KMS-11 (cell line): Measurements from ENCODE around the gene F2R.
"Not testable (repeated sequence)": the region's sequence is repeated elsewhere in the genome, so short reads cannot be mapped to it uniquely, and the experiment has no call there.

Experiments used
- H2AFZ ChIP-seq: fragments of 200-600 bp; sonication (generic); 2 replicates; pipeline ENCODE4 v1.6.1; 2016; ENCODE audit warnings: antibody characterized with exemption, mixed run types, low read depth
- H3K27ac ChIP-seq: fragments of 200-600 bp; sonication (generic); 2 replicates; pipeline ENCODE4 v1.6.1; 2016; ENCODE audit warnings: mild to moderate bottlenecking, mixed run types
- H3K27me3 ChIP-seq: fragments of 200-600 bp; sonication (generic); 2 replicates; pipeline ENCODE4 v1.6.1; 2017; ENCODE audit warnings: mild to moderate bottlenecking, low read depth, mixed run types, moderate library complexity; ENCODE audit not compliant: insufficient read depth
- H3K36me3 ChIP-seq: fragments of 200-600 bp; sonication (generic); 2 replicates; pipeline ENCODE4 v1.6.1; 2017; ENCODE audit warnings: mild to moderate bottlenecking, mixed run types; ENCODE audit not compliant: insufficient read depth
- H3K4me1 ChIP-seq: fragments of 200-600 bp; sonication (generic); 2 replicates; pipeline ENCODE4 v1.6.1; 2016; ENCODE audit warnings: mild to moderate bottlenecking, low read depth, mixed run types; ENCODE audit not compliant: poor library complexity, severe bottlenecking
- H3K4me2 ChIP-seq: fragments of 200-600 bp; sonication (generic); 2 replicates; pipeline ENCODE4 v1.7.0; 2016; ENCODE audit warnings: mild to moderate bottlenecking, mixed run types
- H3K4me3 ChIP-seq: fragments of 200-600 bp; sonication (generic); IDR thresholded peaks from 2 replicates; pipeline ENCODE4 v1.6.1; 2017; ENCODE audit warnings: low read depth, low read length, mixed read lengths; ENCODE audit not compliant: insufficient read depth
- H3K79me2 ChIP-seq: fragments of 200-600 bp; sonication (generic); 2 replicates; pipeline ENCODE4 v1.6.1; 2016; ENCODE audit warnings: low read depth, mixed run types; ENCODE audit not compliant: insufficient read depth
- H3K9ac ChIP-seq: fragments of 200-600 bp; sonication (generic); 2 replicates; pipeline ENCODE4 v1.6.1; 2016; ENCODE audit warnings: mild to moderate bottlenecking, mixed run types
- H4K20me1 ChIP-seq: fragments of 200-600 bp; sonication (generic); 2 replicates; pipeline ENCODE4 v1.6.1; 2016; ENCODE audit warnings: mild to moderate bottlenecking, mixed run types; ENCODE audit not compliant: insufficient read depth
- TF ChIP-seq, protein P1 (sequence below): fragments of 200-600 bp; sonication (generic); conservative IDR thresholded peaks from 2 replicates; pipeline ENCODE4 v1.6.1; 2017; ENCODE audit warnings: low read depth, mild to moderate bottlenecking, antibody characterized with exemption, low read length, moderate library complexity, mixed read lengths

Gene F2R

DNA sequence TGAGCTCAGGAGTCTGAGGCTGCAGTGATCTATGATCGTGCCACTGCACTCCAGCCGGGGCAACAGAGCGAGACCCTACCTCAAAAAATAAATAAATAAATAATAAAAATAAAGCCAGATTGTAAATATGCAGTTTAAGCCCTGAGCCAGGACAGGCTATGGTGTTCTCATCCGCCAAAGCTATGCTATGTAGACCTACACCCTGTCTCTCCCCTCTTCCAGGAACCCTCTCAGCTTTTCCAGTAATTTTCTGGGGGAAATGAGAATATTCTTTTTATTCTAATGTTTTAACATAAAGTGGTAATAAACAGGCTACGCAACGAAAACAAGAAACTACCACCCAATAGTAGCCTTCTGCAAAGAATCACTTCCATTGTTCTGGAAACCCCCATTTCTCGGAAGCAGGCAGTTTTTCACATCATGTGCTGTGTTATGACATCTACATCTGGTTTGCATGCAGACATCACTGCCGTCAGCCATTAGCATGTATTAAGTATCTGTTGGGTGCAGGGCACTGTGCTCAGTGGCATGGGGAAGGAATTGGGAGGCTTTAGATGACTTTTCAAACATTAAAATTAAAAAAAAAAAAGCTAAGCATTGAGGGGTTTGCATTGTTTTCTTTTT lies 38.0 kb upstream of the F2R start:
- TF ChIP-seq, protein P1, sequence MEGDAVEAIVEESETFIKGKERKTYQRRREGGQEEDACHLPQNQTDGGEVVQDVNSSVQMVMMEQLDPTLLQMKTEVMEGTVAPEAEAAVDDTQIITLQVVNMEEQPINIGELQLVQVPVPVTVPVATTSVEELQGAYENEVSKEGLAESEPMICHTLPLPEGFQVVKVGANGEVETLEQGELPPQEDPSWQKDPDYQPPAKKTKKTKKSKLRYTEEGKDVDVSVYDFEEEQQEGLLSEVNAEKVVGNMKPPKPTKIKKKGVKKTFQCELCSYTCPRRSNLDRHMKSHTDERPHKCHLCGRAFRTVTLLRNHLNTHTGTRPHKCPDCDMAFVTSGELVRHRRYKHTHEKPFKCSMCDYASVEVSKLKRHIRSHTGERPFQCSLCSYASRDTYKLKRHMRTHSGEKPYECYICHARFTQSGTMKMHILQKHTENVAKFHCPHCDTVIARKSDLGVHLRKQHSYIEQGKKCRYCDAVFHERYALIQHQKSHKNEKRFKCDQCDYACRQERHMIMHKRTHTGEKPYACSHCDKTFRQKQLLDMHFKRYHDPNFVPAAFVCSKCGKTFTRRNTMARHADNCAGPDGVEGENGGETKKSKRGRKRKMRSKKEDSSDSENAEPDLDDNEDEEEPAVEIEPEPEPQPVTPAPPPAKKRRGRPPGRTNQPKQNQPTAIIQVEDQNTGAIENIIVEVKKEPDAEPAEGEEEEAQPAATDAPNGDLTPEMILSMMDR = no peak
- H3K79me2 ChIP-seq = no peaks in the 10 kb centered on the region
- no peak overlapping the region for H2AFZ ChIP-seq
- no peaks in the 10 kb centered on the region for H4K20me1 ChIP-seq
- H3K9ac ChIP-seq = no peak overlapping the region
- no peak overlapping the region for H3K4me3 ChIP-seq
- no peak overlapping the region for H3K4me2 ChIP-seq
- H3K27ac ChIP-seq = no peak overlapping the region
- H3K27me3 ChIP-seq = no peaks in the 10 kb centered on the region
- peaks cover 13% of the 10 kb centered on the region for H3K4me1 ChIP-seq
- peaks cover 8% of the 10 kb centered on the region; the same call in 1 of the 2 replicates for H3K36me3 ChIP-seq

DNA sequence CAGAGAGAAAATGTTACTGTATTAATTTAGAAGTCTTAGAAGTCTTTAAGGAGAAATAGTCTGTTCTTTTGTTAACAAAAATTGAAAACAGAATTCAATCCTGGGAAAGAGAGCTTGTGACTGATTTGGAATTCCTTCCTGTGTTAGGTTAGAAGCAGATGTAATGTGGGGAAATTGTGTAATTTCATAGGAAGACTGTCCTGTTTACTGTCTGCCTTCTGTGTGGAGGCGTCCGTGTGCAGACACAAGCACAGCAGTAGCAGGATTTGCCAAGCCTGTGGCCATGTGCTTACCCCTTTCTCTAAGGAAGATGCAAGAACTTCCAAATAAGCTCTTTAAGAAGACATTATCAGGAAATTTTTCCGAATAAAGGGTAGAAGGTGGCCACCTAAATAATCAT lies 36.7 kb upstream of the F2R start:
- peaks cover 8% of the 10 kb centered on the region; the same call in 1 of the 2 replicates for H3K36me3 ChIP-seq
- H3K4me1 ChIP-seq = peaks cover 13% of the 10 kb centered on the region
- H3K27me3 ChIP-seq = no peaks in the 10 kb centered on the region
- no peaks in the 10 kb centered on the region for H3K79me2 ChIP-seq
- H3K27ac ChIP-seq = no peak overlapping the region
- no peak overlapping the region for H3K4me3 ChIP-seq
- TF ChIP-seq, protein P1 = no peak
- no peak overlapping the region for H2AFZ ChIP-seq
- H3K4me2 ChIP-seq = no peak overlapping the region
- H4K20me1 ChIP-seq = no peaks in the 10 kb centered on the region
- no peak overlapping the region for H3K9ac ChIP-seq

DNA sequence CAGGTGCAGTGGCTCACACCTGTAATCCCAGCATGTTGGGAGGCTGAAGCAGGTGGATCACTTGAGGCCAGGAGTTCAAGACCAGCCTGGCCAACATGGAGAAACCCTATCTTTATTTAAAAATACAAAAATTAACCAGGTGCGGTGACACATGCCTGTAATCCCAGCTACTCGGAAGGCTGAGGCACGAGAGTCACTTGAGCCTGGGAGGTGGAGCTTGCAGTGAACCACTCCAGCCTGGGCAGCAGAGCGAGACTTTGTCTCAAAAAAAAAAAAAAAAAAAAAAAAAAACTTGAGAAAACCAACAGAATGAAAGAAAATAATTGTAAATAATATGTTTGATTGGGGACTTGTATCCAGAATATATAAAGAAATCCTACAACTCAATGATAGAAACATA lies 35.1 kb upstream of the F2R start:
- H2AFZ ChIP-seq, H3K9ac ChIP-seq, H3K27me3 ChIP-seq, H3K4me2 ChIP-seq, H3K79me2 ChIP-seq, H3K36me3 ChIP-seq, H3K4me3 ChIP-seq, H3K27ac ChIP-seq, H4K20me1 ChIP-seq: not testable (repeated sequence)
- peaks cover 13% of the 10 kb centered on the region for H3K4me1 ChIP-seq

DNA sequence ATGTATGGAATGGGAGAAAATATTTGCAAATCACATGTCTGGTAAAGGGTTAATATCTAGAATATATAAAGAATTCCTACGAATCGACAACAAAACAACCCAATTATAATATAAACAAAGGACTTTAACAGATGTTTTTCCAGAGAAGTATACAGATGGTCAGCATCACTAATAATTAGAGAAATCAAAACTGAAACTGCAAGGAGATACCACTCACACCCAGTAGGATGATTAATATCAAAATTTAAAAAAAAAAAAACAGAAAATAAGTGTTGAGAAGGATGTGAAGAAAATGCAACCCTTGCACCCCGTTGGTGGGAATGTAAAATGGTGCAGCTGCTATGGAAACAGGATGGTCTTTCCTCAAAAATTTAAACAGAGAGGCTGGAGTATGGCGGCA lies 34.6 kb upstream of the F2R start:
- Histone ChIP-seq H3K27me3 (no peaks in the 10 kb centered on the region), H4K20me1 (no peaks in the 10 kb centered on the region), H2AFZ (no peak overlapping the region), H3K79me2 (no peaks in the 10 kb centered on the region), H3K27ac (no peak overlapping the region), H3K36me3 (0 out of 2 replicates have a peak, but pooled peaks cover 8% of the 10 kb centered on the region), H3K9ac (no peak overlapping the region), H3K4me2 (no peak overlapping the region), H3K4me1 (peaks cover 13% of the 10 kb centered on the region), H3K4me3 (no peak overlapping the region)
- TF ChIP-seq, protein P1 = no peak

DNA sequence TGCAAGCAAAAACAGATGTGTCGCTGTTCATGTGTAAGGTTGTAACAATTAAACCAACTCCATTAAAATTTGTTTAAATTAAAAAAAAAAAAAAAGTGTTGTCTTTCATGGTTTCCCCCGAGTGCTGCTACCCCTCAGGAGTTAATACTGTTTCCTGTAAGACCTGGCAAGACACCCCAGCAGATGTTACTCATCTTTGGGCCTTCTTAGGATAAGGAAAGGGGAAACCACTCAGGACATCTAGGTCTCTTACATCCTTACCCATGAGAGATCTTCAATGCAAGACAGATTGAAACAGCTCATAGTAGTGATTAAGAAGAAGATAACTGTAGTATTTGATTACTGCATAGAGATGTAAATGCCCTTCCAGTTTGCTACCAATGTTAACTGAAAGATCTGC lies 33.5 kb upstream of the F2R start:
- no peaks in the 10 kb centered on the region for H4K20me1 ChIP-seq
- H3K4me3 ChIP-seq = no peak overlapping the region
- no peaks in the 10 kb centered on the region for H3K79me2 ChIP-seq
- no peak overlapping the region for H2AFZ ChIP-seq
- H3K4me1 ChIP-seq = peaks cover 13% of the 10 kb centered on the region
- TF ChIP-seq, protein P1 = no peak
- 0 out of 2 replicates have a peak, but pooled peaks cover 2% of the 10 kb centered on the region for H3K36me3 ChIP-seq
- no peaks in the 10 kb centered on the region for H3K27me3 ChIP-seq
- H3K9ac ChIP-seq = no peak overlapping the region
- H3K27ac ChIP-seq = no peak overlapping the region
- no peak overlapping the region for H3K4me2 ChIP-seq
